AG04449 (cell line): ENCODE results near the gene INS.

ENCODE experiments used
- CTCF ChIA-PET: fragments of 350-600 bp; formaldehyde crosslinking; extraction: SDS; loops from one replicate; lab custom pipeline; 2021; ENCODE audit warnings: antibody characterized with exemption; lab: Yijun Ruan, JAX
- POLR2A ChIA-PET: fragments of 400-600, 350-600 bp; formaldehyde crosslinking; extraction: SDS; loops from one replicate; lab custom pipeline; 2020; ENCODE audit warnings: antibody characterized with exemption, inconsistent platforms; lab: Yijun Ruan, JAX
- DNase-seq: peaks from one replicate; pipeline ENCODE4 v3.0.0-alpha.2; 2010; ENCODE audit warnings: low read depth, low spot score
- H3K4me3 ChIP-seq: 2 replicates; pipeline ENCODE4 v1.5.1; 2011; ENCODE audit warnings: low read depth, mild to moderate bottlenecking, control low read depth, low read length
- CTCF ChIP-seq: IDR thresholded peaks from one replicate; pipeline ENCODE4 v1.5.1; 2011; ENCODE audit warnings: mild to moderate bottlenecking, moderate library complexity, low read length, control low read depth, inconsistent platforms; ENCODE audit not compliant: insufficient read depth; ENCODE audit errors: missing control alignments

The INS gene

GRCh38 chr11:2116680-2117079 is 44.3 kb downstream of the INS start:
- no peak overlapping the region for H3K4me3 ChIP-seq
- no peak for DNase-seq
- POLR2A ChIA-PET = no interaction called here
- TF ChIP-seq CTCF = no peak
- CTCF ChIA-PET = interaction anchor here (0.6 to 1.4 kb wide), 2 partner anchors 35 to 464 kb away, joined by 3 to 4 read pairs; no protein-coding TSS in a partner anchor

GRCh38 chr11:2115308-2115707 is 45.7 kb downstream of the INS start:
- no peak overlapping the region for H3K4me3 ChIP-seq
- no peak for DNase-seq
- TF ChIP-seq CTCF = no peak
- ChIA-PET POLR2A (no interaction called here), CTCF (interaction anchor here (1.4 kb wide), 1 partner anchor 37 kb away, joined by 4 read pairs; no protein-coding TSS in a partner anchor)

- POLR2A ChIA-PET = no interaction called here
- H3K4me3 ChIP-seq = no peak overlapping the region
- TF ChIP-seq CTCF = no peak
- DNase-seq = no peak
- CTCF ChIA-PET = interaction anchor here (0.8 to 1.9 kb wide), 2 partner anchors 18 to 37 kb away, joined by 3 to 11 read pairs; no protein-coding TSS in a partner anchor
These were observed 46.4 kb downstream of the INS start for GRCh38 chr11:2114430-2115241.

GRCh38 chr11:2113776-2114175 is 47.2 kb downstream of the INS start:
- CTCF ChIA-PET = interaction anchor here (0.8 to 1.9 kb wide), 3 partner anchors 9 to 38 kb away, joined by 3 to 11 read pairs (median 3); no protein-coding TSS in a partner anchor
- POLR2A ChIA-PET = interaction anchor here (1.0 kb wide), 1 partner anchor 38 kb away, joined by 3 read pairs; no protein-coding TSS in a partner anchor
- TF ChIP-seq CTCF = no peak

GRCh38 chr11:2110521-2110920 is 50.5 kb downstream of the INS start:
- CTCF ChIA-PET = interaction anchor here (1.2 to 2.1 kb wide), 3 partner anchors 14 to 41 kb away, joined by 3 to 5 read pairs (median 3); no protein-coding TSS in a partner anchor
- TF ChIP-seq CTCF = no peak
- no peak for DNase-seq
- no peak overlapping the region for H3K4me3 ChIP-seq
- POLR2A ChIA-PET = no interaction called here

More at GRCh38 chr11:2113776-2114175, 47.2 kb downstream of the INS start:
- DNase-seq = no peak
- H3K4me3 ChIP-seq = no peak overlapping the region
